ENCODE data around the gene PYGB.
"Not testable (repeated sequence)": the region's sequence is repeated elsewhere in the genome, so short reads cannot be mapped to it uniquely, and the experiment has no call there.

PYGB gene

DNA sequence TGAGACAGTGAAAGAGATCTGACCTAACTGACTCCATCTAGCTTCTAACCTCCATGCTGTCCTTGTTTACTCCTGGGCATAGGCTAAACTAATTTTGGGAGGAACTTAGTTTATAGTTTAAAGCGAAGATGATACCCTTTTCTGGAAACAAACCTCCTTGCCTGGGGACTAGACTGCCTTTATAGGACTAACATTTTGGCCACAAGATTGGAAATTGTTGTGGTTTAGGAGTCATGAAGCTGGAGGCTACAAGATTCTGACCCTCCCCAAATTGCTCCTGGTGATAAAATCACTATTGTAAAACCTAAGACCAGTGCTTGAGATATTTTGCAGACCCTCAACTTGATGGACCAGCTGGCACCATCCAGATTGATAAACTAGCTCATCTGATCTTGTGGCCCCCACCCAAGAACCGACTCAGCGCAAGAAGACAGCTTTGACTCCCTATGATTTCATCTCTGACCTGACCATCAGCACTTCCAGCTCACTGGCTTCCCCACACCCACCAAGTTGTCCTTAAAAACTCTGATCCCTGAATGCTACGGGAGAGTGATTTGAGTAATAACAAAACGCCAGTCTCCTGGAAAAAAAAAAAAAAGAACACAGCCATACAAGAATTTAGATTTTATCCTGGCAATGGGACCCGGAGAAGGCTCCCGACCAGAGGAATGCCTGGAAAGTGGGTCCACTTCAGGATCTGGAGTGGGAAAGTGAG lies 79.8 kb downstream of the PYGB start:
- no peak overlapping the region for H2AFZ ChIP-seq (ENCODE audit: low read depth, low read length)
- no peak overlapping the region for H3K4me3 ChIP-seq (ENCODE audit: low read length)
- peaks cover 5% of the 10 kb centered on the region for H3K36me3 ChIP-seq (ENCODE audit: insufficient read depth, low read length)
- peaks cover 12% of the 10 kb centered on the region for H3K9me3 ChIP-seq (ENCODE audit: low read length)
- no peaks in the 10 kb centered on the region for H3K4me1 ChIP-seq (ENCODE audit: insufficient read depth, low read length)
- H3K27me3 ChIP-seq (ENCODE audit: insufficient read depth, low read length) = no peaks in the 10 kb centered on the region

- Histone ChIP-seq H3K27me3 (ENCODE audit: insufficient read depth, low read length) (no peaks in the 10 kb centered on the region), H3K36me3 (ENCODE audit: insufficient read depth, low read length) (no peaks in the 10 kb centered on the region), H2AFZ (ENCODE audit: low read depth, low read length) (no peak overlapping the region), H3K4me1 (ENCODE audit: insufficient read depth, low read length) (no peaks in the 10 kb centered on the region), H3K9me3 (ENCODE audit: low read length) (peaks cover 12% of the 10 kb centered on the region), H3K4me3 (ENCODE audit: low read length) (no peak overlapping the region)
Measured at GRCh38 chr20:25328954-25329498, 81.1 kb downstream of the PYGB start.

- H3K36me3 ChIP-seq (ENCODE audit: insufficient read depth, low read length); H3K4me3 ChIP-seq (ENCODE audit: low read length); H3K27me3 ChIP-seq (ENCODE audit: insufficient read depth, low read length); H3K4me1 ChIP-seq (ENCODE audit: insufficient read depth, low read length); H2AFZ ChIP-seq (ENCODE audit: low read depth, low read length); H3K9me3 ChIP-seq (ENCODE audit: low read length): not testable (repeated sequence)
Measured at GRCh38 chr20:25334972-25335371, 87.1 kb downstream of the PYGB start.

GRCh38 chr20:25336561-25337422 lies 88.9 kb downstream of the PYGB start:
- Histone ChIP-seq H2AFZ (ENCODE audit: low read depth, low read length) (no peak overlapping the region), H3K9me3 (ENCODE audit: low read length) (peaks cover 3% of the 10 kb centered on the region), H3K36me3 (ENCODE audit: insufficient read depth, low read length) (no peaks in the 10 kb centered on the region), H3K4me1 (ENCODE audit: insufficient read depth, low read length) (no peaks in the 10 kb centered on the region), H3K4me3 (ENCODE audit: low read length) (no peak overlapping the region), H3K27me3 (ENCODE audit: insufficient read depth, low read length) (no peaks in the 10 kb centered on the region)

- H2AFZ ChIP-seq (ENCODE audit: low read depth, low read length) = no peak overlapping the region
- no peaks in the 10 kb centered on the region for H3K4me1 ChIP-seq (ENCODE audit: insufficient read depth, low read length)
- no peaks in the 10 kb centered on the region for H3K36me3 ChIP-seq (ENCODE audit: insufficient read depth, low read length)
- H3K9me3 ChIP-seq (ENCODE audit: low read length) = peaks cover 3% of the 10 kb centered on the region
- no peak overlapping the region for H3K4me3 ChIP-seq (ENCODE audit: low read length)
- H3K27me3 ChIP-seq (ENCODE audit: insufficient read depth, low read length) = no peaks in the 10 kb centered on the region
Measured at GRCh38 chr20:25338112-25339023, 90.5 kb downstream of the PYGB start.

- H3K36me3 ChIP-seq (ENCODE audit: insufficient read depth, low read length) = no peaks in the 10 kb centered on the region
- no peaks in the 10 kb centered on the region for H3K27me3 ChIP-seq (ENCODE audit: insufficient read depth, low read length)
- H2AFZ ChIP-seq (ENCODE audit: low read depth, low read length) = no peak overlapping the region
- H3K9me3 ChIP-seq (ENCODE audit: low read length) = peaks cover 3% of the 10 kb centered on the region
- no peaks in the 10 kb centered on the region for H3K4me1 ChIP-seq (ENCODE audit: insufficient read depth, low read length)
- no peak overlapping the region for H3K4me3 ChIP-seq (ENCODE audit: low read length)
Measured at GRCh38 chr20:25339608-25340007, 91.7 kb downstream of the PYGB start.

- Histone ChIP-seq H3K27me3 (ENCODE audit: insufficient read depth, low read length) (no peaks in the 10 kb centered on the region), H3K4me3 (ENCODE audit: low read length) (no peak overlapping the region), H2AFZ (ENCODE audit: low read depth, low read length) (no peak overlapping the region), H3K4me1 (ENCODE audit: insufficient read depth, low read length) (no peaks in the 10 kb centered on the region), H3K36me3 (ENCODE audit: insufficient read depth, low read length) (no peaks in the 10 kb centered on the region), H3K9me3 (ENCODE audit: low read length) (peaks cover 3% of the 10 kb centered on the region)
Measured at GRCh38 chr20:25340380-25340779, 92.5 kb downstream of the PYGB start.

DNA sequence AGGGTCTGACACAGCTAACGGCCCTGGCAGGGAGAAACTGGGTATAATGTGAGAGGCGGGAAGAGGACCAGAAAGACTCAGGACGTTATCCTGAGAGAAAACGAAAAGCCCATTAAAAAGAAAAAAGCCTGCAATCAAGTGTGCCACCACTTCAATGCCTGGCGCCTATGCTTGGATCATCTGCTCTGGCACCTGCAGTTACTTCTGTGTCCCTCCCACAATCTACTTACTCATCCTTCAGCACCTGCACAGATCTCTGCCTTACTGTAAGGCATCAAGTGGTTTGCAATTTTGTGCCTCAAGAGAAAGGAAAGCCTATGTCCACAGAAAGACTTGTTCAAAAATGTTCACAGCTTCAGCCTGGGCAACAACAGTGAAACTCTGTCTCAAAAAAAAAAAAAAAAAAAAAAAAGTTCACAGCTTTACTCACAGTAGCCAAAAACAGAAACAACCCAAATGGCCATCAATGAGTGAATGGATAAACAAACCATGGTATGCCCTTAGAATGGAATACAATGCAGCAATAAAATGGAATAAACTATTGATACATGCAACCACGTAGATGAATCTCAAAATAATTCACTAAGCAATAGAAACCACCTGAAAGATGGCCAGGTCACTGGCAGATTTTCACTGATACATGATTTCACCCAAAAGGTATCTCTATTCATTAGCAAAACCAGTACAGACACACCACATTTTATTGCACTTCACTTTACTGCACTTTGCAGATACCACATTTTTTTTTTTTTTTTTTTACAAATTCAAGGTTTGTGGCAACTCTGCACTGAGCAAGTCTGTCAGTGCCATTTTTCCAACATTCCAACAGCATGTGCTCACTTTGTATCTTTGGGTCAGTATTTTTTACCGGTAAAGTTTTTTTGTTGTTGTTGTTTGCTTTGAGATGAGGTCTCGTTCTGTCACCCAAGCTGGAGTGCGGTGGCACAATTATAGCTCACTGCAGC lies 94.1 kb downstream of the PYGB start:
- Histone ChIP-seq H3K4me3 (ENCODE audit: low read length) (no peak overlapping the region), H2AFZ (ENCODE audit: low read depth, low read length) (no peak overlapping the region), H3K9me3 (ENCODE audit: low read length) (no peaks in the 10 kb centered on the region), H3K4me1 (ENCODE audit: insufficient read depth, low read length) (no peaks in the 10 kb centered on the region), H3K36me3 (ENCODE audit: insufficient read depth, low read length) (no peaks in the 10 kb centered on the region), H3K27me3 (ENCODE audit: insufficient read depth, low read length) (no peaks in the 10 kb centered on the region)

DNA sequence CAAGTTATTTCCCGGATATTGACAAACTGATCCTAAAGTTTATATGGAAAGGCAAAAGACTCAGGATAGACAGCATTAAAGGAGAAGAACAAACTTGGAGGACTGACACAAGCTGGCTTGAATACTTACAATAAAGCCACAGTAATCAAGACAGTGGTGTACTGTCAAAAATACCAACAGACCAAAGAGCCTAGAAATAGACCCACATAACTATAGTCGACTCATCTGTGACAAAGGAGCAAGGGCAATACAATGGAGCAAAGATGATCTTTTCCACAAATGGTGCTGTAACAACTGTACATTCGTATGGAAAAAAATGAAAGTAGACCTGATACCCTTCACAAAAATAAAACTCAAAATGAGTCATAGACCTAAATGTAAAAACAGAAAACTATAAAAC lies 96.7 kb downstream of the PYGB start:
- no peaks in the 10 kb centered on the region for H3K36me3 ChIP-seq (ENCODE audit: insufficient read depth, low read length)
- H3K4me1 ChIP-seq (ENCODE audit: insufficient read depth, low read length) = no peaks in the 10 kb centered on the region
- H3K27me3 ChIP-seq (ENCODE audit: insufficient read depth, low read length) = no peaks in the 10 kb centered on the region
- H3K9me3 ChIP-seq (ENCODE audit: low read length) = peaks cover 1% of the 10 kb centered on the region
- H3K4me3 ChIP-seq (ENCODE audit: low read length) = no peak overlapping the region
- no peak overlapping the region for H2AFZ ChIP-seq (ENCODE audit: low read depth, low read length)

GRCh38 chr20:25345721-25346120 lies 97.8 kb downstream of the PYGB start:
- Histone ChIP-seq H3K36me3 (ENCODE audit: insufficient read depth, low read length) (no peaks in the 10 kb centered on the region), H3K4me3 (ENCODE audit: low read length) (no peak overlapping the region), H3K27me3 (ENCODE audit: insufficient read depth, low read length) (no peaks in the 10 kb centered on the region), H2AFZ (ENCODE audit: low read depth, low read length) (no peak overlapping the region), H3K9me3 (ENCODE audit: low read length) (peaks cover 1% of the 10 kb centered on the region), H3K4me1 (ENCODE audit: insufficient read depth, low read length) (no peaks in the 10 kb centered on the region)

GRCh38 chr20:25346349-25346748 lies 98.5 kb downstream of the PYGB start:
- no peaks in the 10 kb centered on the region for H3K36me3 ChIP-seq (ENCODE audit: insufficient read depth, low read length)
- H3K27me3 ChIP-seq (ENCODE audit: insufficient read depth, low read length) = no peaks in the 10 kb centered on the region
- peaks cover 1% of the 10 kb centered on the region for H3K9me3 ChIP-seq (ENCODE audit: low read length)
- no peak overlapping the region for H3K4me3 ChIP-seq (ENCODE audit: low read length)
- no peaks in the 10 kb centered on the region for H3K4me1 ChIP-seq (ENCODE audit: insufficient read depth, low read length)
- no peak overlapping the region for H2AFZ ChIP-seq (ENCODE audit: low read depth, low read length)

All from neuron (in vitro differentiated cells).